Fibroblast of lung (primary cell): ENCODE data around the gene LFNG. TPM values are rescaled to one million over a fixed set of nuclear protein-coding genes. Genes with fewer than 3 reads are reported as not detected.

Experiments
- DNase-seq, 2 donors: peaks; one replicate each; pipeline versions ENCODE4 v3.0.0 to v3.0.0-alpha.2; 2010; ENCODE audit warnings: low read depth in 2 of 2
- H2AFZ ChIP-seq: 2 replicates; pipeline ENCODE4 v1.5.1; 2012; ENCODE audit warnings: low read length, control low read depth, inconsistent platforms
- H3K27ac ChIP-seq: 2 replicates; pipeline ENCODE4 v1.5.1; 2011; ENCODE audit warnings: low read length, control low read depth; ENCODE audit not compliant: insufficient read depth
- H3K27me3 ChIP-seq: 2 replicates; pipeline ENCODE4 v1.5.1; 2011; ENCODE audit warnings: mild to moderate bottlenecking, low read length; ENCODE audit not compliant: control insufficient read depth, insufficient read depth
- H3K36me3 ChIP-seq: 2 replicates; pipeline ENCODE4 v1.5.1; 2011; ENCODE audit warnings: low read length; ENCODE audit not compliant: control insufficient read depth, insufficient read depth
- H3K4me1 ChIP-seq: 2 replicates; pipeline ENCODE4 v1.5.1; 2011; ENCODE audit warnings: low read length; ENCODE audit not compliant: control insufficient read depth, insufficient read depth; ENCODE audit errors: extremely low read depth
- H3K4me2 ChIP-seq: 2 replicates; pipeline ENCODE4 v1.5.1; 2011; ENCODE audit warnings: low read length, control low read depth; ENCODE audit not compliant: insufficient read depth; ENCODE audit errors: extremely low read depth
- H3K4me3 ChIP-seq, 4 experiments: fragments of 200-600 bp in 1 of 4; sonication (generic) in 1 of 4; replicated peaks in 1 of 4; 2 replicates each; pipeline ENCODE4 v1.5.1; 2011 to 2016; ENCODE audit warnings: low read length in 4 of 4, low read depth in 3 of 4, mild to moderate bottlenecking in 3 of 4, control low read depth in 2 of 4, inconsistent platforms in 1 of 4, mixed read lengths in 1 of 4; ENCODE audit not compliant: insufficient read depth in 1 of 4; ENCODE audit errors: control extremely low read depth in 1 of 4
- H3K79me2 ChIP-seq: 2 replicates; pipeline ENCODE4 v1.5.1; 2012; ENCODE audit warnings: mild to moderate bottlenecking, low read length, inconsistent platforms; ENCODE audit not compliant: control insufficient read depth, insufficient read depth
- H3K9ac ChIP-seq: 2 replicates; pipeline ENCODE4 v1.5.1; 2011; ENCODE audit warnings: mild to moderate bottlenecking, low read length, control low read depth; ENCODE audit not compliant: insufficient read depth
- H3K9me3 ChIP-seq: 2 replicates; pipeline ENCODE4 v1.5.1; 2012; ENCODE audit warnings: low read depth, low read length; ENCODE audit not compliant: control insufficient read depth, insufficient read depth
- H4K20me1 ChIP-seq: 2 replicates; pipeline ENCODE4 v1.5.1; 2011; ENCODE audit warnings: low read length; ENCODE audit not compliant: control insufficient read depth, insufficient read depth; ENCODE audit errors: extremely low read depth
- CTCF ChIP-seq, 2 donors: IDR thresholded peaks in 1 of 2; conservative IDR thresholded peaks in 1 of 2; 1 replicate in 1 of 2; 2 replicates in 1 of 2; pipeline ENCODE4 v1.5.1; 2011 to 2012; ENCODE audit warnings: low read length in 2 of 2, control low read depth in 1 of 2, inconsistent platforms in 1 of 2, low read depth in 1 of 2, mild to moderate bottlenecking in 1 of 2
- EZH2 ChIP-seq: IDR thresholded peaks from 2 replicates; pipeline ENCODE4 v1.5.1; 2012; ENCODE audit warnings: low read length, control low read depth, mild to moderate bottlenecking; ENCODE audit errors: missing control alignments
- polyA plus RNA-seq, 2 donors: library from polyadenylated mRNA; depleted of rRNA in 1 of 2; stranded (reverse) in 1 of 2; unstranded in 1 of 2; fragments of >200 nt; gene quantifications; 2 replicates each; pipeline ENCODE4 v1.2.1, GENCODE V29; 2011 to 2012; ENCODE audit warnings: missing spikeins in 1 of 2
- total RNA-seq: library from RNA; depleted of rRNA; stranded (reverse); fragments of >200 nt; gene quantifications from 2 replicates; pipeline ENCODE4 v1.2.1, GENCODE V29; 2014

The LFNG gene
- total and polyA plus RNA-seq, 2 donors (not counting 1 experiment from before 2014, with no cell fraction given): 0.33 to 3.5 TPM

- no peaks in the 10 kb centered on the region for H3K9me3 ChIP-seq
- no peak for DNase-seq
- H2AFZ ChIP-seq: no peak overlapping the region
- peaks cover 24% of the 10 kb centered on the region for H3K4me1 ChIP-seq
- peaks cover 2% of the 10 kb centered on the region for H3K27me3 ChIP-seq
- no peaks in the 10 kb centered on the region for H3K36me3 ChIP-seq
- no peaks in the 10 kb centered on the region for H3K79me2 ChIP-seq
- no peaks in the 10 kb centered on the region for H4K20me1 ChIP-seq
- no peak overlapping the region for H3K4me3 ChIP-seq
- no peak overlapping the region for H3K27ac ChIP-seq
- no peak overlapping the region for H3K9ac ChIP-seq
- TF ChIP-seq CTCF (conservative IDR thresholded peaks at IDR 0.05 in 1 of 2, IDR thresholded peaks at IDR 0.05 in 1 of 2; ENCODE audit: low read depth in 1 of 2, low read length in 2 of 2): no peak
- TF ChIP-seq EZH2: no peak
- no peak overlapping the region for H3K4me2 ChIP-seq
Observed at GRCh38 chr7:2513702-2514101, 5.9 kb upstream of the LFNG start.

DNA sequence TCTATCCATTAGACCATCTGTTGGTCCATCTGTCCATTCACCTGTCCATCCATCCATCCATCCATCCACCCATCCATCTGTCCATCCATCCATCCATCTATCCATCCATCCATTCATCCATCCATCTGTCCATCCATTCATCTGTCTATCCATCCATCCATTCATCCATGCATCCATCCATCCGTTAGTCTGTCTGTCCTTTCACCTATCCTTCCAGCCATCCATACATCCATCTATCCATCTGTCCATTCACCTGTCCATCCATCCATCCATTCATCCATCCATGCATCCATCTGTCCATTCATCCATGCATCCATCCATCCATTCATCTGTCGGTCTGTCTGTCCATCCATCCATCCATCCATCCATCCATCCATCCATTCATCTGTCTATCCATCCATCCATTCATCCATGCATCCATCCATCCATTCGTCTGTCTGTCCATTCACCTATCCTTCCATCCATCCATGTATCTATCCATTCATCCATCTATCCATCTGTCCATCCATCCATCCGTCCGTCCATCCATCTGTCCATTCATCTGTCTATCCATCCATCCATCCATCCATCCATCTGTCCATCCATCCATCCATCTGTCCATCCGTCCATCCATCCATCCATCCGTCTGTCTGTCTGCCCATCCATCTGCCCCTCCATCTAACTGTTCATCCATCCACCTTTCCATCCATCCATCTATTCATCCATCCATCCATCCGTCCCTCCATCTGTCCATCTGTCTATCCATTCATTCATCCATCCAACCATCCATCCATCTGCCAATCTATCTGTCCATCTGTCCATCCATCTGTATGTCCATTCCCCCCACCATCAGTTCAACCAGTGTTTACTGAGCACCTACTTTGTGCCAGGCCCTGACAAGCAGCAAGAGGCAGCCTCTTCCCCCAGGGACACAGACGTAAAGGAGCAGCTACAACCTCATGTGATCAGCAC lies 4.8 kb upstream of the LFNG start:
- H3K9ac ChIP-seq: no peak overlapping the region
- no peaks in the 10 kb centered on the region for H4K20me1 ChIP-seq
- H2AFZ ChIP-seq: no peak overlapping the region
- H3K36me3 ChIP-seq: no peaks in the 10 kb centered on the region
- H3K79me2 ChIP-seq: no peaks in the 10 kb centered on the region
- no peak overlapping the region for H3K4me3 ChIP-seq
- no peak overlapping the region for H3K4me2 ChIP-seq
- no peak overlapping the region for H3K27ac ChIP-seq
- TF ChIP-seq EZH2 (no peak), CTCF (conservative IDR thresholded peaks at IDR 0.05 in 1 of 2, IDR thresholded peaks at IDR 0.05 in 1 of 2; ENCODE audit: low read depth in 1 of 2, low read length in 2 of 2) (no peak)
- no peak for DNase-seq
- peaks cover 2% of the 10 kb centered on the region for H3K27me3 ChIP-seq
- peaks cover 27% of the 10 kb centered on the region for H3K4me1 ChIP-seq
- H3K9me3 ChIP-seq: no peaks in the 10 kb centered on the region

DNA sequence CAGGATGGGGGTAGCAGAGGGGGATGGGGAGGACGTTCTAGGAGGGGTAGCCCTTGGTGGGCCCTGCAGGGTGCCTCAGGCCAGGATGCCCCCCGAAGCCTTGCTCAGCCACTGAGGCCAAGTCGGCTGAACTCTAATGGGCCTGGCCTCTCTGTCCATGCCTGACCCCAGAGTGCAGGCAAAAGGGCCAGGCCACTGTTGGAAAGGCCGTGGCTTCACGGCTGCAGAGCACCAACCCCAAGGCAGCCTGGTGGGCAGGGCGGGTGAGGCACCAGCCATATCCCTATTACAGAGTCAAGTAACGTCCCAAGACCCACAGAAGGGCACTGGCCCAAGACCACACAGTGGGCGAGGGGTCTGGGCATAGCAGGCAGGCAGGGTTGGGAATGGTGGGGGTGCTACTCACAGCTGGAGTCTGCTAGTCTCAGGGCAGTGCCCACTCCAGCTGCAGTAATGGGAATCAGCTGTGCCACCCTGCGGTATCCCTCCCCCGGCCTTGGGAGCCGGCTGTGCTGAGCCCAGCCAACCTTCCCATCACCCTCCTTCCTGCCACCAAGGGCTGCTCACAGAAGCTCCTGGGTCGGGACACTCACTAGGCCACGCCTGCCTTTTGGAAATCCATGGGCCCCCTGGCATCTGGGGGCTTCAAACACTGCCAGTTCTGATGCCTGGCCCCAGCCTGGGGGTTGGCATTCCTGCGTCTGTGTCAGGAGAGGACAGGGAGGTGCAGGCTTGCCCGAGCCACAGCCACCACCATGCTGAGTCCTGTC lies 4.0 kb upstream of the LFNG start:
- Histone ChIP-seq H3K36me3 (no peaks in the 10 kb centered on the region), H4K20me1 (no peaks in the 10 kb centered on the region), H3K4me2 (no peak overlapping the region), H3K27me3 (peaks cover 2% of the 10 kb centered on the region), H3K27ac (no peak overlapping the region), H3K4me1 (peaks cover 29% of the 10 kb centered on the region), H3K79me2 (no peaks in the 10 kb centered on the region), H3K9ac (no peak overlapping the region), H2AFZ (no peak overlapping the region), H3K9me3 (no peaks in the 10 kb centered on the region), H3K4me3 (no peak overlapping the region)
- no peak for DNase-seq
- TF ChIP-seq EZH2: no peak
- TF ChIP-seq CTCF (conservative IDR thresholded peaks at IDR 0.05 in 1 of 2, IDR thresholded peaks at IDR 0.05 in 1 of 2; ENCODE audit: low read depth in 1 of 2, low read length in 2 of 2): no peak
